GM18951 (cell line): Measurements from ENCODE around the gene BCLAF1.
A peak's percentile ranks its signal among the peaks of the same experiment; 100 is the strongest.

ENCODE experiments used
- POLR2A ChIP-seq: IDR thresholded peaks from 4 replicates; pipeline ENCODE4 v1.6.1; 2011; ENCODE audit warnings: mild to moderate bottlenecking; ENCODE audit not compliant: insufficient read length, insufficient read depth; ENCODE audit errors: extremely low read depth
- in situ Hi-C: fragments of 300-500 bp; cut with MboI; formaldehyde crosslinking; loops from one replicate; pipeline ENCODE4 v1.12.0; 2022; ENCODE audit warnings: low sequenced_read_pairs, mixed read lengths, inconsistent platforms; ENCODE audit not compliant: unreplicated experiment

BCLAF1 gene

DNA sequence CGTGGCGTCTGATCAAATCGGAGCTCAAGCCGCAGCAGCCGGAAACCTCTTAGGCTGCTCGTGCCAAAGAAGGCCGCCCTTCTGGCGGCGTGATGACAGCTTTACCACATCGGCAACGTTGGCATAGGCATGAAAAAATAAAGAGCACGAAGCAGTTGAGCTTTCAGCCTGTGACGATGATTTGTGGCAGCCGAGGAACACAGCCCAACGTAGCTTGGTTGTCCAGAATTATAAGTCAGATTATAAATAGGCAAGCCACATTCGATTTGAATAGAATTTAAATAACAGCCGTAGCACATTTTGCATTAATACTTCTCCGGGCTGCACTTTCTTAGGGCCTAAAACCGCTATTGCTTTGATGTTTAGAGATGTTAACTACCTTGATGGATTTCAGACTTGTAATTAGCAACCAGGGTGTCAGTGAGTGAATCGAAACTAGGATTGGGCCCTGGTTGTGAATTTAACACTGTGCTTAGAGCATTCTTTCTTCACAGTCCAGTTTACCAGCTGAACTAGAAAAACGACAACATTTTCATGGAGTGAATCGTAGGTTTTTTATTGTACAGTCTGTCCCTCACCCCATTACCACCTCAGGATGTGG lies 864 bp upstream of the BCLAF1 start:
- in situ Hi-C loops: no loop called here
- no peak for TF ChIP-seq POLR2A

DNA sequence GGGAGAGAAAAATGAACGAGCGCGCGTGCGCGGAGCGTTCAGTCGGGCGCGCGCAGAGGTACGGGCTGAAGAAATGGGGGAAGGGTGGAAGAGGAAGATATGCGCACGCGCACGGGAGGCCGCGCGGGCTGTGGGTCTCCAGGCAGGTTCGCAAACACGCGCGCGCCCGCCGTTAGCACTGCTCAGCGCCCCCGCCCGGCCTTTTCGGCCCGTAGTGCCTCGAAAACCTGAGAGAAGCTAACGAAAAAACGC lies 393 bp downstream of the BCLAF1 start:
- TF ChIP-seq POLR2A: no peak
- in situ Hi-C loops: no loop called here

DNA sequence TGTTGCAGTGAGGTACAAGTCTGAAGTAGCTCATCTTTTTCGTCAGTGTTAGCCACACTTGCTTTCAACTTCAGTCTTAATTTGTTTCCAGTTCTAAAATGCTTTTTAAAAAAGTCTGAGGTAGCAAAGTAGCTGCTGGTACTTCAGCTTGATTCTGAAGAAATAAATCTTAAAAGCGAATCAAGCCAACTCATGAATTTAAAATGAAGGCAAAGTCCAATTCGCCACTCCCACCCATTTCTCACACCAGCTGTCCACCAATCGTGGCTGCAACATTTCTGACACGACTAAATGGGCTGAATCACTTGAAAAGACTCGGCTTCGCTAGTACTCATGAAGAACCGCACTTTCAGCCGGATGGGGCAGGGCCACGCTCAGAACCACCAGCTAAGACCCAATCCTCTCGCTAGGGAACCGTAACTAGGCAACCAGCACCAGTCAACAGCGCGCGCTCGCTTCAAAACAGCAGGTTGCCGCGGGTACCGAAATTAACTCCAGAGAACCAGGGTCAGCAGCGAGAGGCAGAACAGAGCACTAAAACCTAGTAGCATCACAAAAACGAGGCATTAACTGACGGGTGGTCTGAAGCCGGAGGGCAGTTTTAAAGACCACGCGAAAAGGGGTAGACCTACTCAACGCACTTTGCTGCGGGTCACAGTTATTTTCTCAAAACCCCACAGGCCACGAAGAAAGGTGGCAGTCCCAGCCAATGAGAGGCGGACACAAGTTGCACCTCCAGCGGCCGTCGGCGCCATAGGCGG lies 900 bp downstream of the BCLAF1 start:
- TF ChIP-seq POLR2A: no peak
- in situ Hi-C loops: no loop called here

DNA sequence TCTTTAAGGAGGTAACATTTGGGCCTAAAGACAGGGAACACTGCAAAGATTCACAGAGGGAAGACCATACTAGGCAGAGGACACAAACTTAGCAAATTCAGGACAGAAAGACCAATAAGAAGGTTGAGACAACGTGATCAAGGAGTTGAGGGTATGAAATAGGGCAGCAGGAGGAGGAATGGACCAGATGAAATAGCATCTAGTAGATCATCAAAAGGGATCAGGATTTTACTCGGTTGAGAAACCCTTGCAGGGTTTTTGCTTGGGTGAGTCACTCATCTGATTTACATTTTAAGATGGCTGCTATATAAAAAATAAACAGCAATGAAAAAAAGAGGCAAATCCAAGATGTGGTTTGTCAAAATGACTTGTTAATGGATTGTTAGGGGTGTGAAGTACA lies 4.7 kb downstream of the BCLAF1 start:
- TF ChIP-seq POLR2A: no peak
- in situ Hi-C loops: no loop called here

DNA sequence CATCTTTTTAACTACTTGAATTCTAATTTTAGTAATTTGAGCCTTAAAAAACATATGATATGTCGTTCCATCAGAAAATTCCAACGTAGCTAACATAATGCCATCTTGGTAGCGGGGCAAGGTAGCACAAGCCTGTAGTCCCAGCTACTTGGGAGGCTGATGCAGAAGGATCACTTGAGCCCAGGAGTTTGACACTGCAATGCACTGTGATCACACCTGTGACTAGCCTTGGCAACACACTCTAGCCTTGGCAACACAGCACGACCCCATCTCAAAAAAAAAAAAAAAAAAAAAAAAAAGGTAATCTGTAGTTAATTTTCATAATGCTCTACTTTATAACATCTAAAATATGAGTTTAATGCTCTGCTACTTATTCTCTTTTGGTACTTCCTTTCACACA lies 6.7 kb downstream of the BCLAF1 start:
- no peak for TF ChIP-seq POLR2A
- in situ Hi-C loops: no loop called here

DNA sequence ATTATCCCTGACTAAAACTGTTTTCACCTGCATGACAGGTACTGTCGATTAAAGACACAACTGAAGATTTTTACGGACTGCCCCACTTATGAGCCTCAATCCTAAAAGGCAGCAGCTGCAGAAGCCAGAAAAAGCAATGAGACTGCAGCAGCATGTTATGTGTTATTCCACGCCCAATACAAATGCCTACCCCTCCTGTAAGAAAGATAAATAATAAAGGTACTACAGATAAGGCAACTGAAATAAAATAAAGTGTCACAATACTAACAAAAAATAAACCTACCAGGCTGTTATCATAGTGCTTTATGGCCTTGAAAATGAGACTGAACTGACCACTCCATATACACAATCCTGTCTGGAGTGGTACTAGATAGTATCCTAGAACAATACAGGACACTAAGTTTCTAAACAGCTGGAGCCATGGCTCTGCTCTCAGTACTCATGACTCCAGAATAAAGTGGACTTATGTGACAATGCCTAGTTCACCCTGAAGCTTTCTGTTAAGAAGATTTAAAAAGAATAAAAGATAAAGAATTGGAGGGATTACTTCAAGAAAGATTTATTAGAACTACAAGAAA lies 9.5 kb downstream of the BCLAF1 start:
- TF ChIP-seq POLR2A: no peak
- in situ Hi-C loops: no loop called here

DNA sequence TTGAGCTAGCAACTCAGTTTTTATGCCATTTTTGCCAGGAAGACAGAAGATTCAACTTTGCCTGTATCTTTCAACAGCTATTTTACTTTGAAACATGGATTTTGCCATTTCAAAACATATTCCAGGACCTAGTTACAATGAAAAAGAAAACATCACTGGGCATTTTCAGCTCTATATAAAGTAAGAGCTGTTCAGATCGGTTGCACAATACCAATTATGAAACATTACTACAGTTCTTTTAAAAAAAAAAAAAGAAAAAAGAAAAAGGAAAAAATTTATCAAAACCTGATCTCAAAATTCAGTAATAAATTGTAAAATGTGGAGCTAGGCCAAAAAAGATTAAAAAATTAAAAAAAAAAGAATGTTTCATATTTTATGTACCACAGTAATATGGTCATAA lies 15.6 kb downstream of the BCLAF1 start:
- in situ Hi-C loops: no loop called here
- no peak for TF ChIP-seq POLR2A

DNA sequence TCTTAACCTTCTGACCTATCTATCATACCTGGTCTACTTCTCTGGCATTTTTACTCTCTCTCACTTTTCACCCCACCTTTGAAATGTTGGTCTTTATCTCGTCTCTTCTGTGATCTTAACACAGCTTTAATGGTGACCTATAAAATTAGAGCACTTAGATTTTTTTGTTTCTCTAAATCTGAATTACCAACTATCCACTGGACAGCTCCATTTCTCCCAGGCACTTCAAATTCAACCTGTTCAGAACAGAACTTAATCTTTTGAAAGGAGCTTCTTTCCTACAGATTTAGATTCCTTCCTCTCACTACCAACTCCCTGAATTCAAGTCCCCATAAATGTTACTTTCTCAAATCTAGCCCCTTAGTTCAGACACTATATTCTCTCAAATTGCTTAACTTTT lies 24.5 kb downstream of the BCLAF1 start:
- in situ Hi-C loops: no loop called here
- no peak for TF ChIP-seq POLR2A

DNA sequence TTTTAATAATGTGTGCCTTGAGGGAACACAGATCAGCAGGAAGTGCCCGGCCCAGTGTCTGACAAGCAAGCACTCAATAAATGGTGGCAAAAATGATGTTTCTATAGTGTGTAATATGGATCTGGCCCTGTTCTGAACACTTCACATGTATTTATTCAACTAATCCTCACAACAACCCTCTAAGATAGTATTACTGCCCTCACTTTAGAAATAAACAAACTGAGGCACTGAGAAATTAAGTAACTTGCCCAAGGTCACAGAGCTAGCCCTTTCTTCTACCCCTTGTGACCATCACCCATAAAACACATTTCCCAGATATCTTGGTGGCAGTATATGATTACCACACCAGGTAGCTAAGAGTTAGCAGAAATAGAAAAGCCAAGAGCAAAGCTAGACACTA lies 26.7 kb downstream of the BCLAF1 start:
- TF ChIP-seq POLR2A: no peak
- in situ Hi-C loops: no loop called here

DNA sequence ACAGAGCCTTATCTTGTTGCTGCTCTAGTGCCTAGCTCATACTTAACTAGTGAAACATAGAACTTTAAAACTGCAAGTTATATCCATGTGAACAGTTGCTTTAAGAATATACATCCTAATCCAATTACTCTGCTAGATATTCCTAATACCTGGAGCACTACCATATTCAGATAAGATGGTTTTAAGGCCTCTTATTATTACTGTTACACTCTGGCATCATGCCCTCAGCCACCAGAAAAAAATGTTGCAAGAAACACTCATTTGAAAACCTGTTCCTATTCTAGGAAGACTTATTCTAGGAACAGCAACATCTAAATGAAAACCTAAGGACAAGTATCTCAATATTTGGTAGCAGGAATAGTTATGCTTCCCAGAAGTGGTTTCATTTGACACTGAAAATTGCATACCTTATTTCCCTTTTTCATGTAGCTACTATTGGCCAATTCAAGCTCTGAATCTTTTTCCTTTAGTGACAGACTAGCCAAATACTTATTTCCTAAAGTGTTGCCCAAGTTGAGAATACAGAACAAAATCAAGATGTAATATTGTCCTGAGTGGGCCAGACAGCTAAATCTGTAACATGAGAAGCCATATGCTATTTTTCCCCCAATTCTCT lies 34.7 kb downstream of the BCLAF1 start:
- in situ Hi-C loops: no loop called here
- TF ChIP-seq POLR2A: no peak

DNA sequence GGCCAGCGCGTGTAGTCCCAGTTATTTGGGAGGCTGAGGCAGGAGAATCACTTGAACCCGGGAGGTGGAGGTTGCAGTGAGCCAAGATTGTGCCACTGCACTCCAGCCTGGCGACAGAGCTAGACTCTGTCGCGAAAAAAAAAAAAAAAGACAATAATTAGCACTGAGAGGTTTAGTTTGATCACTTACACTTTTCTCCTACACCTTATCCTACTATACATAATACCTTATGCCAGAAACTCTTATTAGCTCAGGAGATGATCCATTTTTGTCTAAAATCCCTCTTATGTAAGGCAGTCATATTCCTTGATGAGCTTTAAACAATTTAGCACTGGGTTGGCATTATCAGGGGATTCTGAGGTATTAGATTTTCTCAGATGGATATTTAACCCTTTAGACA lies 35.9 kb downstream of the BCLAF1 start:
- in situ Hi-C loops: no loop called here
- TF ChIP-seq POLR2A: no peak

DNA sequence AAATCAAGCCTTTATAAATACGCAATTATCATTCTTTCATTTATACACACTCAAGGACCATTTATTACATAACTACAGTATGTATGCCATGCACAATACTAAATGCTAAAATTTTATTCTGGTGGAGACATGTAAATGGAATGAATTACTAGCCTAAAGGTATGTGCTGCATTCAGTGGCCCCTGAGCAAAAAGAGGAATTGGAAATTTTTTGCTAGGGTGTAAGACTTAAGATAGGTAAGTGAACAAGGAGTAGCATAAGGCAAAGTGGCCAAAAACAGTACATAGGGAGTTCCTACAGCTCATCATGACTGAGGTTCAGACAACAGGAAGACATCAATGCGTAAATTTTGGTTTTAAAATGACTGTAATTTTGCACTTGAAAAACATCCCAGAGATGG lies 37.2 kb downstream of the BCLAF1 start:
- TF ChIP-seq POLR2A: no peak
- in situ Hi-C loops: no loop called here

DNA sequence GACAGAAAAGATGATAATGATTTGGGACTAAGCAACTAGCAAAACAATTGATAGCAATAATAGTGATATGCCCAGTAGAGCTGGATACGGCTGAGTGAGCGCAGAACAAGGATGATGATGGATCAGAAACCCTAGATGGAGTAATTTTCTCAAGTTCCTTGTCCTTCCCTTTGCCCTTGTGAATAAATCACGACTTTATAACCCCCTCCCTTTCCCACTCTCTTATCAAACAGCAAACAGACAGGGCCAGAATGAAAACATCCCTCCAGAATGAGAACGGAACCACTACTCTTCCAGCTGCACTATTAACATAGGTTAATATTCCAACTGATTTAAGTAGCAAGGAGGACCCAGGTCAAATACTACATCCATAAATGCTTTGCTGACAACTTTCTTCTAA lies 38.3 kb downstream of the BCLAF1 start:
- in situ Hi-C loops: no loop called here
- TF ChIP-seq POLR2A: no peak

DNA sequence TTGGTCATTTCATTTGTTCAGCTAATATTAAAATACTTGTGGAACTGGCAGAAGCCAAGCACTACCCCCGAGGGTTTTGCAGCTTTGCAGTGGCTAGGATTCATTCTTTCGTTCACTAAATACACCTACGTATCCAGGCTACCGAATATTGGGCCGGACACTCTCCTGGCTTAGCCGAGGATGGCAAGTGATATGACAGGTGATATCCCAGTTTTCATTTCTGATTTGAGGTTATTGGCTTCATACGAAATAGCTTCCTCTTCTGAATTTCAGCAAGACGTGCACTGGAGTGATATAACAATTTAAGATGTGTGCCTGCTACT lies 39.0 kb downstream of the BCLAF1 start:
- TF ChIP-seq POLR2A: no peak
- in situ Hi-C loops: no loop called here

DNA sequence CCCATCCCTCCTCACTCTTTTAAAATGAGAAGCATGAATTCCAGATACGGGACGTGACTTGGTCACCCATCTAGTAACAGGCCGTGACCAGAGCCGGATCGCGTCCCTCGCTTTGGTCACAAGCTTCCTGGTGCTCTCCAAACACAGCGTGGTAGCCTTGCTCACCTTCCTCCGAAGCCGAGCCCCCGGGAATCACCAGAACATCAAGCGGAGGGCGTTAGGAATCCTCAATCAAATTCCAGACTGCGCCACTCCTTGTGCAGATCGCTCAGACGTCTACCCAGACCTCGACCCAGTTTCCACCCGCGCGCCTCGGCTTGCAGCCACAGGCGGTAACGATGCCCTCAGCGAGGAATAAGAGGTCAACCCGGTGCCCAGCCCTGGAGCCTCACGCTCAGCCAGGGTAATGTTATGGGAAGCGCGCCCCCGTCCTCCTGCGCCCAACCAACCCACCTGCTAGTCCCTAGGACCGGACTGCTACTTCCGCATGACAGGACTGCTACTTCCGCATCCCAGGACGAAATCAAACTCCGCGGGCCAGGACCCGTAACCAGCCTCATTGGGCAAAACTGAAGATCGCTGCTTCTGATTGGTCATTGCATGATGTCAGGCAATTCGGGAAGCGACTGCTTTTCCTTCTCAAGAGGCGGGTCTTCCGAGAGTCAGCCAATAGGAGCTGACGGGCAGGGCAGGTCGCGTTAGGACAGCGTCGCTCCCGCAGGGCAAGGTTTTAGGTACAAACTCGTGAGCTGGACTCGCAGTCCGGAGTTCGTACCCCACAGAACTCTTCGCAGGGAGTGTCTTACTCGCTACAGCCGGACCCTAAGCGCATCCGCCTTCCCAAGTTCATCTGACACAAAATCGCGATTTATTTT lies 39.6 kb downstream of the BCLAF1 start, which contains the start of gene MTFR2:
TSS of gene MTFR2 (minus strand) at position 501 of the 875 bp plus-strand sequence. CDS start 1,212 bp downstream, outside the sequence.
- in situ Hi-C loops: loop anchor here (25.0 kb wide), 1 partner anchor 713 kb away; no protein-coding TSS in a partner anchor
- TF ChIP-seq POLR2A: peak; percentile 83
